AG08395 (cell line): ENCODE measurements around the gene FAM234B.
"Not testable (repeated sequence)": the region's sequence is repeated elsewhere in the genome, so short reads cannot be mapped to it uniquely, and the experiment has no call there.

ENCODE experiments used
- DNase-seq: peaks from one replicate; pipeline ENCODE4 v3.0.0; 2012; ENCODE audit warnings: mixed read lengths, low spot score

FAM234B gene

DNA sequence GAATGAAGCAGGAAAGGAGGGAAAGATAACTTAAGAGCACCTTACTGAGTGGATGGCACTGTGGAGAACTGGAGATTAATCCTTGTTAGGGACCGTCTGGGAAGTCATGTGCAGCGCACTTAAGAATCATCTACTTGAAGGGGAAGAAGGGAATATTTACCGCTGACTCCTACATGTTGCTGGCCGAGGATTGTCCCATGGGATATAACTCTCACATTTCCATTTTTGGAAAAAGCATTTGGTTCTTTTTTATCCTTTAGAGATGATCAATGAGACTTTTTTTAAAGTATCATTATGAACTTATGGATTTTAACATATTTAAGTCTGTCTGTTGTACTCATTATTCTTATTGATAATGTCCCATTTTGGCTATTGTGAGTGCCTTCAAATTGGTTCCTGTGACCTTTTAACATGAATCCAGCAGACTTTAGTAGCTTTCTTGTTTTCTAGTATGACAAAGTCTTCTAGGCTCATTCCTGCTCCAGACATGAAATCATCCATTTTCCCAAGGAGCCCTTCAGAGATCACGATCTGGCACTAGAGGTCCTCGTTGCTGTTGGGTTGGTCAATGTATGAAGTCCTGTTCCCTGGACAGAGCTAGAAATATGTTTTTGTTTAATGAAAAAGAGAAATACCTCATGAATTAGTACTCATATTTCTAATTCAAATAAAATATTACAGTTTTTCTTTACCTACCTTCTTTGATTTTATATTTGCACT, 20.2 kb upstream of the FAM234B start:
- peak; percentile 58 for DNase-seq

DNA sequence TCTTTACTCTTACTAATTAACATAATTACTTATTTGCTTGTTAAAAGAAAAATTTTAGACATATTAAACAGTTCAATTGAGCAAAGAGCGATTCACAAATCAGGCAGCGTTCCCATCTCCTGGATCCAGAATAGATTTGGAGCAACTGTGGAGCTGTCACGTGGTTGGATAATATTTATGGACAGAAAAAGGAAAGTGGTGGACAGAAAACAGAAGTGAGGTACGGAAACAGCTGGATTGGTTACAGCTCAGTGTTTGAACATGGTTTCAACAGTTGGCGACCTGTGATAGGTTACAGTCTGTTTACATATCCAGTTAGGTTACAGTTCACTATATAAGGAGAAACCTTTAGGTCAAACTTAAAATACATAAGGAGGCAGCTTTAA, 19.7 kb upstream of the FAM234B start:
- DNase-seq, result no peak

DNA sequence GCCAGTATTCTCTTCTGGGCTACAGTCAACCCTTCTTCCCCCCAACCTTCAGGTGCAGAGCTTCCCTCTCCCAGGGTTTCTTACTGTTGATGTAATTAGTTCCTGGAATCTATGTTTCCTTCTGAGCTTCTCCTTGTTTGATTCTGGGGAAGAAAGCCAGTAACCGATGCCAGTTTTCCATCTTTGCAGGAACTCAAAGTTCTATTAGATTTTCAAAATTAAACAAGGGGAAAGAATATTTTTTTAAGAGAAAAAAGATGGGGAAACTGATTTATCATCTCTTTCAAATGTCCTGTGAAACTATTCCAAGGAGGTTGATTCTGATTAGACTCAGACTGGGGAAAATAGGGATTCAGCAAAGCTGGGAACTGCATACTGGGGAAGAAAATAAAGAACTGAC, 17.9 kb upstream of the FAM234B start:
- no peak for DNase-seq

DNA sequence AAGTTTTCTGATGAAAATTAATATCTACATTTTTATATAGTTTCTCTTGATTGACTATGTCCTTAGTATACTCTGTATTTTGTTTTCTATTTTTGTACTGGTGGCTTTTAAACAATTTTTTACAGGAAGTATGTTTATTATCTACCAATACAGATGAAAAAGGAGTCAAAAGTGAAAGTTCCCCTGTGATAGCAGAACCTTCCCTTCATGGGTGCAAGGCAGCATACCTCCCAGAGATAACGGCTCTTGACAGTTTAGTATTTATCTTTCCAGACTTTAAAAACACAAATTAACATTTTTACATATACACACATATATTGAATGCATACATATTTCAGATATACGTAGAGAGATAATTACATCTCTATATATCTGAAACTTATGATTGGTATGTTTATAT, 17.1 kb upstream of the FAM234B start:
- DNase-seq, result no peak

DNA sequence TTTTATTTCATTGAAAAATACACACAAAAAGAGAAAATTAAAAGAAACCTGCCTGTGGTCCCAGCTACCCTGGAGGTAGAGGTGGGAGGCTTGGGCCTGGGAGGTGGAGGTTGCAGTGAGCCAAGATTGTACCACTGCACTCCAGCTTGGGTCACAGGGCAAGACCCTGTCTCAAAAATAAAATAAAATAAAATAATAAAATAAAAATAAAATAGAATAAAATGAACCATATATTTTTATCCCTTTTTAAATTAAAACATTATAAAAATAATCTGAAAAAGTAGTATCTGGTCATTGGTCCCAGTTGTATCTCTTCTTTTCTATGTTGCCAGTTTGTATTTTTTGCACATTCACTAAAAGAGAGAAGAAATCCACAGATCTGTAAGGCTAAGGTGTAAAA, 16.7 kb upstream of the FAM234B start:
- DNase-seq, result no peak

DNA sequence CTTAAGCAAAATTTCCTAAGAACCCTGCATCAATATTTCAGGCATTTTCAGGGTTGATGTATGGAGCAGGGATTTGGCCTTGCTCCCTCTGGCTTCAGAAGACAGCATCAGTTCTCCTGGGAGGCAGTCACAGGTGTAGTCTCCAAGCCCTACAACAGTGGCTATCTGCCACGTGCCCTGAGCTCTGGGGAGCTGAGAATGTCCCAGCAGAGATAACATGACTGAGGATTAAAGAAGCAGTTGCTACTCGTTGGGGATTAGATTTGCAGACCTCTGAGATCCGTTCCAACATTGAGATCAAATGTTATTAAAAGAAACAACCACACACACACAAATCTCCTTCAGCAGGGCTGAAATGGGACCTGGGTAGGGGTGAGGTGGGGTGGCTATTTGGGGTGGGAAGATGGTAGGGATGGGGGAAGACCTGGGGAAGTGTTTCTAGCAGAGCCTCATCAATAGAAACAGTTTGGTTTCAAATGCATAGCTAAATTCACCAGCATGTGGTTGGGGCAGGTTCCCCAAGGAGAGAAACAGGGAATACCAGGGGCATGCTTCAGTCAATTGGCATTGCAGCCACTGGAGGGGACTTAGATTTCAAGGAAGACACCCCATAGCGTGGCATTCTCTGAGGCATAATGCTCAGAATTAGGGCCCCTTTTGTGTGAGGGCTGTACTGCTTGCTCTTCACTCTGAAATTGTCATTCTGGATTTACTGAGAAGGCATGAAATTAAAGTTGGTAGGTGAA, 15.2 kb upstream of the FAM234B start:
- no peak for DNase-seq

DNA sequence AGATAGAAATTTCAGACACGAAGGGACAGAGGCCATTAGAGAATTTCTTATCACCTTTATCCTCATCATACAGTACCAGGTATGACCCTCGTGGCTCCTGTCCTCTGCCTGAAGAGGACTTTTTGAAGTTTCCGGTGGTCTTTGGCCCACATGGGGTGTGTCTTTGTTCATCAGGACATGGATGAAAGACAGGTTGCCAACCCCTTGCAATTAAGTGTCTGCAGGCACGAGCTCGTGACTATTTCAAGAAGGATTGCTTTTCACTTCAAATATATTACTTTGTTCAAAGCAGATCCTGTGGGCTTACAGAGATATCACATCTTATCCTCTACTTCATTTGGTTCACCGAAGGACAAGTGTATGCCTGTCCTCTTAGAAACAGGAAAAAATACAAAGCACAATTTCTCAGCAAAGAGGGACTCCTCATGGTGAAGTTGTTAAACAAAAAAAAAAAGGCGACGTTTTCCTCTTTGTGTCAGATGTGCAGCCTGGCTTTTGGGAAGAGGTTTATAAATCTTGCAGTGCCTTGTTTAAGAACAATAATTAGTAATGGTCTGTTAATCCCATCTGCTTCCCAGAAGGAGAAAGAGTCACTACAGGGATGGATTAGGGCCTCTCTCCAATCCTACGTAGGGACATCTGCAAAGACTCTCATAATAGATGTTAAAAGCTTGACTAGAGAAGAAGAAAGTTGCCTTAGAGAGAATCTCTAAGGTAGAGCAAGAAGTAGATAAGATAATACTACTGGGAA, 13.5 kb upstream of the FAM234B start:
- DNase-seq, result no peak

DNA sequence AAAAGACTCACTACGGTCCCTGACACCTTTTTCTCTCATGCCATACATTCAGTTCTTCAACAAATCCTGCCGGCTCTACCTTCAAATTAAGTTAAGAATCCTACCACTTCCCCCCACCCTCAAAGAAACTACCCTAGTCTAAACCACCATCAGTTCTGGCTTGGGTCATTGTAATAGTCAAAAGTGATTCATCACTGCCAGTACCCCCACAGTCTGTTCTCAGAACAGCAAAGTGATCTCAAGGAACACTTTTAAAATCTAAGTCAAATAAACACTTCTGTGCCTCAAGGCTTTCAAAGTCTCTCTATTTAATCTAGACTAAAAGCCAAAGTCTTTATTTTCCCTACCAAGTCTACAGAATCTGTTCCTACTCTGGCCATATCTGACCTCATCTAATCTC, 12.0 kb upstream of the FAM234B start:
- DNase-seq, result no peak

DNA sequence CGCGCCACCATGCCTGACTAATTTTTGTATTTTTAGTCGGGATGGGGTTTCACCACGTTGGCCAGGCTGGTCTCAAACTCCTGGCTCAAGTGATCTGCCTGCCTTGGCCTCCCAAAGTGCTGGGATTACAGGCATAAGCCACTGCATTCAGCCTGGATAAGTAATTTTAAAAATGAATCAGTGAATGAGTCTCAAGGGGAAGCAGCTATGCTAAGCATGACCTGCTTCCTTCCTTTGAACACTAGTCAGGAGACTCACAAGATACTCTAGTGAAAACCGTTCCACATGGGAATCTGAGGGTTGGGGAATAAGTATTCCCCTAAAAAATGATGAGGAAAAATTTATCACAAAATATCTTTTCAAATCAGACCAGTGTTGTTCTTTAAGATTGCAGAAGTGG, 10.7 kb upstream of the FAM234B start:
- peak; percentile 24 for DNase-seq

DNA sequence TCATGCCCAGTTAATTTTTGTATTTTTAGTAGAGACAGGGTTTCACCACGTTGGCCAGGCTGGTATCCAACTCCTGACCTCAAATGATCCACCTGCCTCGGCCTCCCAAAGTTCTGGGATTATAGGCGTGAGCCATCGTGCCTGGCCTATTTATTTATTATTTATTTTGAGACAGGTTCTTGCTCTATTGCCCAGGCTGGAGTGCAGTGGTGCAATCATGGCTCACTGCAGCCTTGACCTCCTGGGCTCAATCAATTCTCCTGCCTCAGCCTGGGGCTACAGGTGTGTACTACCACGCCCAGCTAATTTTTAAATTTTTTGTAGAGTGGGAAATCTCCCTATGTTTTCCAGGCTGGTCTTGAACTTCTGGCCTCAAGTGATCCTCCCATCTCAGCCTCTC, 8.8 kb upstream of the FAM234B start:
- not testable (repeated sequence) for DNase-seq

DNA sequence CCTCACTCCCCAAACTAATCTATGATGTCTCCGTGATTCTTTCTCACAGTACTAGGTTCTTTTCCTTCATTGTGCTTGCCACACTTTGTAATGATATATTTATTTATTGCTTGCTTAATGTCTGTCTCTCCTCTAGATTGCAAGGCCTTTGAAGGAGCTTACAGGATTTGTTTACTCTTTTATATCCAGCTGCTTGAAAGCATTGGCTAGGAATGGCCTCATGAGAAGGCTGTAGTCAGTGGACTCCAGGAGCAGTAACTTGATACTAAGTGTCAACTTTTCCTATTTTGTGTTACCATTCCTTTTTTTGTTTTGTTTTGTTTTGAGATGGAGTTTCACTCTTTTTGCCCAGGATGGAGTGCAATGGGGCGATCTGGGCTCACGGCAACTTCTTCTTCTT, 7.3 kb upstream of the FAM234B start:
- no peak for DNase-seq

DNA sequence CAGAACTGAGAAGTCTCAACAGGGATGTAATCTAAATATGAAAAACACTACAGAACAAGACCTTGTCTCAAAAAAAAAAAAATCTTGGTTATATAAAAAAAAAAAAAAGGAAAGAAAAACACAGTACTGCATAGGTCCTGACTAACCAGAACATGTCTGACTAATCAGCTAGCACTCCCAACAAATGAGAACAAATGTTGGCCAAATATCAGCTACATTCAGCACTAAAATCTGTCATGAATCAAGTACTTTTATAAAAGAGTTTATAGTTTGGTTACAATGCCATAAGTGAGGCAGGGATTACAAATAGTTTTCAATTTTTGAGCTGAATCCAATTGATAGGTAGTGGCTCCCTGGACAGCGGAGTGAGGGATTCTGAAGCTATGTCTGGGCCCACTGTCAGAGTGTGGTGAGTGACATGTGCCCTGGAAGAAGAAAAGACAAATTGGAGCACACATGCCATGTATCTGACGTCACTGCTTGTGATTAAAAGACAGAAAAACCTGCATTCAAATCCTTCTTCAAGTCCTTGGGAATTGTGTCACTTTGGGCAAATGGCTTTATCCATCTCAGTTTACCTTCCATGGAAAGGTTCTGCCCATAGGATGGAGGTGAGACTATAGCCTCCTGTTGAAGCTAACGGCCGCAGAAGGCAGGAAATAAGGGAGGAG, 5.6 kb upstream of the FAM234B start:
- DNase-seq, result peak; percentile 85

DNA sequence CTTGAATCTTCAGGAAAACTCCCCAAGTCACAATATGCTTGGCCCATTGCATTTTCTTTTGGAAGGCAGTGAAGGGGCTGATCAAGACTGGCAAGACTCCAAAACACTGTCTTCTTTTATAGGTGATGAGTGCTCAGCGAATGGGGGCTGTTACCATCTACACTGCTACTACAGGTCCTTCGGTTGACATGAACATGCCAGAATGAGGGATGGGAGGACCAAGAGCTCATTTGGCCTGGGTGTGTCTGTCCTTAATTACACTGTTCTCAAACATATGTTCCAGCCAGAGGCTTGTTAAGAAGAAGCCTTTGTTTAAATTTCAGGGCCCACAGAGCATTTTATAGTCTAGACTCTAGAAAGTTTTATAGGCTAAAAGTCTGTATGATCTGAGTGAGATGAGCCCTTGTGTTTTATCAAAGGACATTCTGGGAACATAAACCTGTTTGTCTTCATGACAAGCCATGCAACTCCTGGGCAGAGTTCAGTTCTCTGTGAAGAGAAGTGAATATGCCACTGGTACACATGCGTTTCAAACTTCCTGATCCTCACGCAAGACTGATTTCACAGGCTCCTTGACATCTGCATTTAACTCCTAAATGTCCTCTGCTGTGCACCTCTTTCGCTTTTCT, 4.7 kb upstream of the FAM234B start:
- DNase-seq, result no peak

DNA sequence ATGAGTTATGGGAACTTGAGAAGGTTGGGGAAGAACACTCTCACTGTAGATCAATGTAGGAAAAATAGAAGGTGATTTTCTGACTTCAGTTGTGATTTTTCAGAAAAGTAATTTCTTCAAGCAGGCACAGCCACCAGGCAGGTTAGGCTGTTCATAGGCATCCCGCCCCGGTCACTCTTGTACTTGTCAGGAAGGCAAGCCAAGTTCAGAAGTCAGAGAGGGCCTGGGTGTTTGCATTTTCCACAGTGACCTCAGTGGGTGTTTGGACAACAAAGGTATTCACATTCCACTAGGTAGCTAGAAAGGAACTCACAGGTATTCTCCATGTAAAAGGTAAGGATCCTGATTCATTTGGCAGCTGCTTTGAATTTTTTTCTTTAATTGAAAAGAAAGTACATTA, 3.0 kb upstream of the FAM234B start:
- no peak for DNase-seq

DNA sequence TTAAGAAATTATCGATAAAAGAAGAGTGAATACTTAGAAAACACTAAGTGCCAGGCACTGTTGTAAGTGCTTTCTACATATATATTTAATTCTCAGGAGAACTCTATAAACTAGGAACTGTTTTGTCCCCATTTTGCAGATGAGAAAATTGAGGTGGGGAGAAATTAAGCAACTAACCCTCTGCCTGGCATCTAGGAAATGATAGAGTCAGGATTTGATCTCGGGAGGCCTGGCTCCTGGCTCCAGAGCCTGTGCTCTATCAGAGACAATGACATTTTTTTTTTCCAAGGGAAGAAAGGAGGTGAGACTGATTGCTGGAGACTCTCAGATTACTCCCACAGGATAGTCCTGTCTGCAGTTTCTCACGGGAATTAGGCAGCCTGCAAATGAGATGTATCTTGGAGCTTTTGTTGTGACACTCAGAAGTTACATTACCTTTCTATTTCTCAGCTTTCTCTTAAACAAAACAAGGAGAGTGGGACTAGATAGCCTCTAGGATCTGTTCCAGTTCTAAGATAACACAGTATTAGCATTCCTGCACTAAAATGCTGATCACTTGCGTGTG, 1.4 kb upstream of the FAM234B start:
- DNase-seq, result no peak

DNA sequence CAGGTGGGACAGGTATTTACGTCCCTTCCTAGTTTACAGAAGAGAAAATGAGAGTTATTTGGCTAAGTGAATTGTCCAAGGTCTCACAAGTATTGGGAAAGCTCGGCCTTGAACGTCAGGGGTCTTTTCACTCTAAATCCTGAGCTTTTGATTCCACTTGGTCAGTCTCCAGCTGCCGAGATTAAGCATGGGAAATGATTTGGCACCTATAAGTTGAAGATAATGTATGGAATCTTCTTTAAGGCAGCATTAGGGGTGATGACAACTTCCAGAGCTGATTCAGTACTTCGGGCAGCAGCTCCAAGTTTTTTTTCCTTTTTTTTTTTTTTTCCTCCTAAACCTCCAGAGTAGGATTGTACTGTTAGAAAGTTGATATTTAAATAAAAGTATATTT, 722 bp downstream of the FAM234B start:
- peak; percentile 35 for DNase-seq

DNA sequence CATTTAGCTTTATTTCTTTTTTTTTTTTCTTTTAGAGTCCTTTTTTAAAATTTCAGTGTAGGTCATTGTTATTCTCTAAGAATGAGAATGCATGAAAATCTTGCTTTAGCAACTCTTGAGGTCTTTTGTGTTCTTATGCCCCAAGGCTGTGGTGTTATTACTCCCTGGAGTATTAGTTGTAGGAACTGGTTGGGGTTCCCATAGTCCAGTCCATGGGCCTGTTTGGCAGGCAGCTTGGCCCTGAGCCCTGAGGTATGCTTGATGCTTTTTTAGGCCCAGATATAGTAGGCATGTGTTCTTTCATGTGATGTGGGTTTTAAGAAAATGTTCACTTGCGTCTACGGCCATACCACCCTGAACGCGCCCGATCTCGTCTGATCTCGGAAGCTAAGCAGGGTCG, 1.6 kb downstream of the FAM234B start:
- DNase-seq, result no peak

DNA sequence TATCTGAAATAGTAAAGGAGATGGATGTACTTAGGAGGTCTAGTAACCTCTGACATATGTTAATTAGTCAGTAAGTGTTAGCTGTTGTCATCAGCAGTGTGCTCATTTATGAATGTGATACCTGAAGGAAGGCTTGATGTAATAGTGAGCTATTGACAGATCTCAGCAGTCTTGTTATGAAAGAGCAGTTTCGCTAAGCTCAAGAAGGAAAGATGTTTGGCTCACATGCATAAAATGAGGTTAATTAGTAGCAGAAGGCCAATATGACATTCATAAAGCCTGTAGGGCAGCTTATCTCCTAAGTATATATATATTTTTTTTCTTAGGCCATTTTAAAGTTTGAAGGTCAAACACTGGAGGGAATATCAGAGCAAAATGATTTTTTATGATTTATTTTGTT, 2.8 kb downstream of the FAM234B start:
- no peak for DNase-seq

DNA sequence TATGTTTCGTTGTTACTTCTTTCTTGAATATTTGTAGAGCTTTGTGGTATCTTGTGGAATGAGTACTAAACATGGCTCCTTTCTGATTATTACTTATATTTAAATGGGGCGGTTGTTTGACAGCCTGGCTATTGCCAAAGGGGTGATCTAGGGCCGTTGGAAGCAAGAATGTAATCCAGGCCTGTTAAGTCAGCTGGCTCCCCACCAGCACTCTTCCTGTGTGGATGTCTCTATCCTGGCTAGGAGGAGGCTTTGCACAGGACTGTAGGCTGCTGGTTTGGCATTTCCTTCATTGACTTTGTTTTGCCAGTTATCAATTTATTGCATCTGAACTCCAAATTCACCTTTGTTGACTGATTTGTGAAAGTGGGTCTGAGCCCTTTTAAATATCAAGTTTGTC, 5.6 kb downstream of the FAM234B start:
- DNase-seq, result peak; percentile 63

DNA sequence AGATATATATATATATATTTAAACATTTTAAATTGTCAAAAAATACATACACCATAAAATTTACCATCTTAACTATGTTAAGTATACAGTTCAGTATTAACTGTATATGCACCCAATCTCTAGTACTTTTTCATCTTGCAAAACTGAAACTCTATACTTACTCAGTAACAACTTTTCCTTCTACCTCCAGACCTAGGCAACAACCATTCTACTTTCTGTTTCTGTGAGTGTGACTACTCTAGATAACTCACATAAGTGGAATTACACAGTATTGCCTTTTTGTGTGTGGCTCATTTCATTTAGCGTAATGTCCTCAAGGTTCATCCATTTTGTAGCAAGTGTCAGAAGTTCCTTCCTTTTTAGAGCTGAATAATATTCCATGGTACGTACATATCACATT, 8.2 kb downstream of the FAM234B start:
- DNase-seq, result no peak

DNA sequence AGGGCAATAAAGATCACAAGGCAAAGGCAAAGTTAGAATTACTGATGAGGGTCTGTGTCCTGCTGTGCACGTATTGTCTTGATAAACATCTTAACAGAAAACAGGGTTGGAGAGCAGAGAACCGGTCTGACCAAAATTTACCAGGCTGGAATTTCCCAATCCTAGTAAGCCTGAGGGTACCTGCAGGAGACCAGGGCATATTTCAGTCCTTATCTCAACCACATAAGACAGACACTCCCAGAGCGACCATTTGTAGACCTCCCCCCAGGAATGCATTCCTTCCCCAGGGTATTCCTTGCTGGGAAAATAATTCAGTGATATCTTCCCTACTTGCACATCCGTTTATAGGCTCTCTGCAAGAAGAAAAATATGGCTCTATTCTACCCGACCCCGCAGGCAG, 9.4 kb downstream of the FAM234B start:
- not testable (repeated sequence) for DNase-seq

DNA sequence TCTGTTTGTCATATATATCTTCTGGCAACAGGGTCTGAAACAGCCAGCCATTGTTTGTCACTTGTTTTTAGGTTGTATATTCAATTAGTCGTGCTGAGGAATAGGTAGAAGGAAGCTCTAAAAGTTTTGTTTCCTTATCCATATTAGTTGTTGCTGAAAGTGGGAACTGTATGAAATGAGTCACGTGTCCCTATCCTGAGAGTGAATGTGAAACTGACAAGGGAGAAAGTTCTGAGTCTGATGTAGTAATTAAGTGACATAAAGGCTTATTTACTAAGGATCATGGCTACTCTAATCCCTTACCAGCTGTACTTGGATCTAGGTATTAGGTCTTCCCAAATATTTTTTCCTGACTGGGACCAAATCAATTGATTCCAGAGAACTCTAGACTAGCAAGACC, 16.4 kb downstream of the FAM234B start:
- DNase-seq, result no peak
